ENCODE data around the gene TSPAN15. TPM values are rescaled to one million over a fixed set of nuclear protein-coding genes. Genes with fewer than 3 reads are reported as not detected.
"Not testable (repeated sequence)": the region's sequence is repeated elsewhere in the genome, so short reads cannot be mapped to it uniquely, and the experiment has no call there.

Gene TSPAN15
- total and polyA plus RNA-seq, 2 experiments from 2014 or later: 6.6 to 10.1 TPM

DNA sequence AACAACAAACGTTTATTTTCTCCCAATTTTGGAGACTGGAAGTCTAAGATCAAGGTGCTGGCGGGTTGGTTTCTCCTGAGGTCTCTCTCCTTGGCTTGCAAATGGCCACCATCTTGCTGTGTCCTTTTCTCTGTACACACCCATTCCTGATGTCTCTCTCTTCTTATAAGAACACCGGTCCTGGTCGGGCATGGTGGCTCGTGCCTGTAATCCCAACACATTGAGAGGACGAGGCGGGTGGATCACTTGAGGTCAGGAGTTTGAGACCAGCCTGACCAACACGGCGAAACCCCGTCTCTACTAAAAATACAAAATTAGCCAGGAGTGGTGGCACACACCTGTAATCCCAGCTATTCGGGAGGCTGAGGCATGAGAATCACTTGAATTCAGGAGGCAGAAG lies 85.3 kb downstream of the TSPAN15 start:
- not testable (repeated sequence) for H3K27me3 Mint-ChIP-seq (ENCODE audit: insufficient read depth, low read depth, poor library complexity); H3K27me3 ChIP-seq (ENCODE audit: insufficient read depth); H3K27ac Mint-ChIP-seq; H3K79me2 ChIP-seq (replicated peaks; ENCODE audit: insufficient read depth); H3K4me3 ChIP-seq; H3K4me1 Mint-ChIP-seq; H2AFZ ChIP-seq; H3K36me3 ChIP-seq (ENCODE audit: insufficient read depth); DNase-seq (ENCODE audit: low spot score); H3K27ac ChIP-seq (ENCODE audit: low read depth); ATAC-seq; H3K4me3 Mint-ChIP-seq; H3F3A ChIP-seq (replicated peaks; ENCODE audit: low read depth); H4K20me1 ChIP-seq (replicated peaks; ENCODE audit: insufficient read depth); H3K9me2 ChIP-seq (ENCODE audit: insufficient read depth); H3K4me1 ChIP-seq (ENCODE audit: insufficient read depth); H3K4me2 ChIP-seq
- Mint-ChIP-seq H3K36me3 (ENCODE audit: low read depth) (peaks cover 14% of the 10 kb centered on the region), H3K9me3 (peaks cover 45% of the 10 kb centered on the region)

DNA sequence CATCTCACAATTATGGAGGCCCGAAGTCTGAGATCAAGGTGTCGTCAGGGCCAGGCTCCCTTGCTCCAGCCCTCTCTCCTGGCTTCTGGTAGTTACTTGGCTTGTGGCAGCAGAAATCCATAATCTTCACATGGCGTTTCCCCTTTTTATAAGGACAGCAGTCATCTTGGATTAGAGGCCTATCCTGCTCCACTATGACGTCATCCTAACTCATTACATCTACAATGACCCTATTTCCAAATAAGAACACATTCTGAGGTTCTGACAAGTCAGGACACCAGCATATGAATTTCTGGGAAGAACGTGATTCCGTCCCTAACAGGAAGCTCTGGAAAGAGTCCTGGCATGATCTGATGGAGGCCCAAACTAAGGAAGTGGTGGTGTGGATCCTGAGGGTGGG lies 86.2 kb downstream of the TSPAN15 start:
- Mint-ChIP-seq H3K9me3 (peaks cover 54% of the 10 kb centered on the region), H3K27me3 (ENCODE audit: insufficient read depth, low read depth, poor library complexity) (peaks cover 10% of the 10 kb centered on the region), H3K4me3 (no peak overlapping the region), H3K27ac (no peak overlapping the region), H3K4me1 (no peaks in the 10 kb centered on the region), H3K36me3 (ENCODE audit: low read depth) (peaks cover 23% of the 10 kb centered on the region)
- Histone ChIP-seq H3K4me3 (no peak overlapping the region), H2AFZ (no peak overlapping the region), H3K9me2 (ENCODE audit: insufficient read depth) (0 out of 2 replicates have a peak, but pooled peaks cover 5% of the 10 kb centered on the region), H3K4me1 (ENCODE audit: insufficient read depth) (no peaks in the 10 kb centered on the region), H3K79me2 (replicated peaks; ENCODE audit: insufficient read depth) (no peaks in the 10 kb centered on the region), H3K4me2 (no peak overlapping the region), H4K20me1 (replicated peaks; ENCODE audit: insufficient read depth) (no peaks in the 10 kb centered on the region), H3K27ac (ENCODE audit: low read depth) (no peak overlapping the region), H3K27me3 (ENCODE audit: insufficient read depth) (no peaks in the 10 kb centered on the region; the same call in 1 of the 2 replicates), H3F3A (replicated peaks; ENCODE audit: low read depth) (no peaks in the 10 kb centered on the region), H3K36me3 (ENCODE audit: insufficient read depth) (no peaks in the 10 kb centered on the region)
- ATAC-seq (no peak), DNase-seq (ENCODE audit: low spot score) (no peak)
- TF ChIP-seq, protein P1, sequence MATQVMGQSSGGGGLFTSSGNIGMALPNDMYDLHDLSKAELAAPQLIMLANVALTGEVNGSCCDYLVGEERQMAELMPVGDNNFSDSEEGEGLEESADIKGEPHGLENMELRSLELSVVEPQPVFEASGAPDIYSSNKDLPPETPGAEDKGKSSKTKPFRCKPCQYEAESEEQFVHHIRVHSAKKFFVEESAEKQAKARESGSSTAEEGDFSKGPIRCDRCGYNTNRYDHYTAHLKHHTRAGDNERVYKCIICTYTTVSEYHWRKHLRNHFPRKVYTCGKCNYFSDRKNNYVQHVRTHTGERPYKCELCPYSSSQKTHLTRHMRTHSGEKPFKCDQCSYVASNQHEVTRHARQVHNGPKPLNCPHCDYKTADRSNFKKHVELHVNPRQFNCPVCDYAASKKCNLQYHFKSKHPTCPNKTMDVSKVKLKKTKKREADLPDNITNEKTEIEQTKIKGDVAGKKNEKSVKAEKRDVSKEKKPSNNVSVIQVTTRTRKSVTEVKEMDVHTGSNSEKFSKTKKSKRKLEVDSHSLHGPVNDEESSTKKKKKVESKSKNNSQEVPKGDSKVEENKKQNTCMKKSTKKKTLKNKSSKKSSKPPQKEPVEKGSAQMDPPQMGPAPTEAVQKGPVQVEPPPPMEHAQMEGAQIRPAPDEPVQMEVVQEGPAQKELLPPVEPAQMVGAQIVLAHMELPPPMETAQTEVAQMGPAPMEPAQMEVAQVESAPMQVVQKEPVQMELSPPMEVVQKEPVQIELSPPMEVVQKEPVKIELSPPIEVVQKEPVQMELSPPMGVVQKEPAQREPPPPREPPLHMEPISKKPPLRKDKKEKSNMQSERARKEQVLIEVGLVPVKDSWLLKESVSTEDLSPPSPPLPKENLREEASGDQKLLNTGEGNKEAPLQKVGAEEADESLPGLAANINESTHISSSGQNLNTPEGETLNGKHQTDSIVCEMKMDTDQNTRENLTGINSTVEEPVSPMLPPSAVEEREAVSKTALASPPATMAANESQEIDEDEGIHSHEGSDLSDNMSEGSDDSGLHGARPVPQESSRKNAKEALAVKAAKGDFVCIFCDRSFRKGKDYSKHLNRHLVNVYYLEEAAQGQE (IDR thresholded peaks at IDR 0.05; ENCODE audit: unreplicated experiment): no peak
- TF ChIP-seq STAT1 (IDR thresholded peaks at IDR 0.05; ENCODE audit: unreplicated experiment) (no peak), ZNF114 (CRISPR knock-in tag; IDR thresholded peaks at IDR 0.05) (no peak), EZH2 (IDR thresholded peaks at IDR 0.05; ENCODE audit: low read depth, unreplicated experiment) (no peak), ZNF331 (CRISPR knock-in tag; IDR thresholded peaks at IDR 0.05; ENCODE audit: low read depth) (no peak), POLR2AphosphoS5 (IDR thresholded peaks at IDR 0.05; ENCODE audit: low read depth) (no peak), JUNB (IDR thresholded peaks at IDR 0.05; ENCODE audit: unreplicated experiment) (no peak), NANOG (IDR thresholded peaks at IDR 0.05; ENCODE audit: borderline replicate concordance) (no peak), CREB1 (CRISPR knock-in tag; IDR thresholded peaks at IDR 0.05; ENCODE audit: low read depth) (no peak)
- TF ChIP-seq, protein P2, sequence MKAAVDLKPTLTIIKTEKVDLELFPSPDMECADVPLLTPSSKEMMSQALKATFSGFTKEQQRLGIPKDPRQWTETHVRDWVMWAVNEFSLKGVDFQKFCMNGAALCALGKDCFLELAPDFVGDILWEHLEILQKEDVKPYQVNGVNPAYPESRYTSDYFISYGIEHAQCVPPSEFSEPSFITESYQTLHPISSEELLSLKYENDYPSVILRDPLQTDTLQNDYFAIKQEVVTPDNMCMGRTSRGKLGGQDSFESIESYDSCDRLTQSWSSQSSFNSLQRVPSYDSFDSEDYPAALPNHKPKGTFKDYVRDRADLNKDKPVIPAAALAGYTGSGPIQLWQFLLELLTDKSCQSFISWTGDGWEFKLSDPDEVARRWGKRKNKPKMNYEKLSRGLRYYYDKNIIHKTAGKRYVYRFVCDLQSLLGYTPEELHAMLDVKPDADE (IDR thresholded peaks at IDR 0.05): no peak
- TF ChIP-seq, protein P3, sequence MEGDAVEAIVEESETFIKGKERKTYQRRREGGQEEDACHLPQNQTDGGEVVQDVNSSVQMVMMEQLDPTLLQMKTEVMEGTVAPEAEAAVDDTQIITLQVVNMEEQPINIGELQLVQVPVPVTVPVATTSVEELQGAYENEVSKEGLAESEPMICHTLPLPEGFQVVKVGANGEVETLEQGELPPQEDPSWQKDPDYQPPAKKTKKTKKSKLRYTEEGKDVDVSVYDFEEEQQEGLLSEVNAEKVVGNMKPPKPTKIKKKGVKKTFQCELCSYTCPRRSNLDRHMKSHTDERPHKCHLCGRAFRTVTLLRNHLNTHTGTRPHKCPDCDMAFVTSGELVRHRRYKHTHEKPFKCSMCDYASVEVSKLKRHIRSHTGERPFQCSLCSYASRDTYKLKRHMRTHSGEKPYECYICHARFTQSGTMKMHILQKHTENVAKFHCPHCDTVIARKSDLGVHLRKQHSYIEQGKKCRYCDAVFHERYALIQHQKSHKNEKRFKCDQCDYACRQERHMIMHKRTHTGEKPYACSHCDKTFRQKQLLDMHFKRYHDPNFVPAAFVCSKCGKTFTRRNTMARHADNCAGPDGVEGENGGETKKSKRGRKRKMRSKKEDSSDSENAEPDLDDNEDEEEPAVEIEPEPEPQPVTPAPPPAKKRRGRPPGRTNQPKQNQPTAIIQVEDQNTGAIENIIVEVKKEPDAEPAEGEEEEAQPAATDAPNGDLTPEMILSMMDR (conservative IDR thresholded peaks at IDR 0.05; ENCODE audit: low read depth in 2 of 2): no peak

All from GM23338 (cell line).